Ovary (tissue), 3 donors: ENCODE results near the gene CRY2.

Experiments used
- CTCF ChIP-seq, 3 donors: fragments of 450-650 bp in 2 of 3; fragments of 200-600 bp in 1 of 3; IDR thresholded peaks; one replicate each; pipeline versions ENCODE4 v1.5.1 to v1.8.0; 2016 to 2022; ENCODE audit warnings: antibody characterized with exemption in 3 of 3, mild to moderate bottlenecking in 1 of 3
- POLR2A ChIP-seq: fragments of 450-650 bp; IDR thresholded peaks from one replicate; pipeline ENCODE4 v1.6.1; 2017; ENCODE audit warnings: antibody characterized with exemption, mild to moderate bottlenecking, moderate library complexity
- donor health status: DM: no; HTN: no; CAD: no.

- TF ChIP-seq POLR2A (no peak), CTCF (IDR thresholded peaks at IDR 0.05) (no peak)
Observed at GRCh38 chr11:45871638-45872037, 24.4 kb downstream of the CRY2 start.
